Measurements from ENCODE around the gene ERG. TPM values are rescaled to one million over a fixed set of nuclear protein-coding genes. Genes with fewer than 3 reads are reported as not detected.

Gene ERG
- total and polyA plus RNA-seq, 9 of the 15 experiments (the other 6 are each of a cell fraction or from before 2014, with no cell fraction given), result 0.06 TPM; not detected in 8

- TF ChIP-seq, protein P1, sequence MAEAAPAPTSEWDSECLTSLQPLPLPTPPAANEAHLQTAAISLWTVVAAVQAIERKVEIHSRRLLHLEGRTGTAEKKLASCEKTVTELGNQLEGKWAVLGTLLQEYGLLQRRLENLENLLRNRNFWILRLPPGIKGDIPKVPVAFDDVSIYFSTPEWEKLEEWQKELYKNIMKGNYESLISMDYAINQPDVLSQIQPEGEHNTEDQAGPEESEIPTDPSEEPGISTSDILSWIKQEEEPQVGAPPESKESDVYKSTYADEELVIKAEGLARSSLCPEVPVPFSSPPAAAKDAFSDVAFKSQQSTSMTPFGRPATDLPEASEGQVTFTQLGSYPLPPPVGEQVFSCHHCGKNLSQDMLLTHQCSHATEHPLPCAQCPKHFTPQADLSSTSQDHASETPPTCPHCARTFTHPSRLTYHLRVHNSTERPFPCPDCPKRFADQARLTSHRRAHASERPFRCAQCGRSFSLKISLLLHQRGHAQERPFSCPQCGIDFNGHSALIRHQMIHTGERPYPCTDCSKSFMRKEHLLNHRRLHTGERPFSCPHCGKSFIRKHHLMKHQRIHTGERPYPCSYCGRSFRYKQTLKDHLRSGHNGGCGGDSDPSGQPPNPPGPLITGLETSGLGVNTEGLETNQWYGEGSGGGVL (CRISPR knock-in tag; IDR thresholded peaks at IDR 0.05), result no peak
- TF ChIP-seq EP300 (IDR thresholded peaks at IDR 0.05; ENCODE audit: low read length), result peak; percentile 96
- no peak for TF ChIP-seq CCAR2 (IDR thresholded peaks at IDR 0.05; ENCODE audit: low read depth, low read length)
- TF ChIP-seq KAT8 (IDR thresholded peaks at IDR 0.05; ENCODE audit: low read depth), result no peak
- no peak for TF ChIP-seq ZNF316 (IDR thresholded peaks at IDR 0.05)
- peak; percentile 38; the same call in 1 of the 2 replicates for TF ChIP-seq REST (IDR thresholded peaks at IDR 0.05; ENCODE audit: borderline replicate concordance)
- no peak for TF ChIP-seq REST (CRISPR knock-in tag; IDR thresholded peaks at IDR 0.05; ENCODE audit: low read depth)
- peak in 1 of 2 experiments; percentile 64; a peak in 2 of 4 replicates for TF ChIP-seq TBL1XR1 (IDR thresholded peaks at IDR 0.05; ENCODE audit: low read length in 2 of 2)
- peak in 1 of 2 experiments; percentile 26; a peak in 1 of 4 replicates for TF ChIP-seq SRF (CRISPR knock-in tag; IDR thresholded peaks at IDR 0.05)
- TF ChIP-seq SNRNP70 (optimal IDR thresholded peaks at IDR 0.05; ENCODE audit: low read depth, low read length), result no peak
- TF ChIP-seq FOXJ3 (CRISPR knock-in tag; IDR thresholded peaks at IDR 0.05), result no peak
- TF ChIP-seq ARID2 (IDR thresholded peaks at IDR 0.05), result no peak
- no peak for TF ChIP-seq COPS2 (conservative IDR thresholded peaks at IDR 0.05)
- no peak; the same call in 1 of the 2 replicates for TF ChIP-seq ETV5 (CRISPR knock-in tag; IDR thresholded peaks at IDR 0.05; ENCODE audit: low read depth)
- TF ChIP-seq NCOR1 (IDR thresholded peaks at IDR 0.05), result peak; percentile 90
- no peak for TF ChIP-seq ZZZ3 (IDR thresholded peaks at IDR 0.05)
- TF ChIP-seq, protein P2, sequence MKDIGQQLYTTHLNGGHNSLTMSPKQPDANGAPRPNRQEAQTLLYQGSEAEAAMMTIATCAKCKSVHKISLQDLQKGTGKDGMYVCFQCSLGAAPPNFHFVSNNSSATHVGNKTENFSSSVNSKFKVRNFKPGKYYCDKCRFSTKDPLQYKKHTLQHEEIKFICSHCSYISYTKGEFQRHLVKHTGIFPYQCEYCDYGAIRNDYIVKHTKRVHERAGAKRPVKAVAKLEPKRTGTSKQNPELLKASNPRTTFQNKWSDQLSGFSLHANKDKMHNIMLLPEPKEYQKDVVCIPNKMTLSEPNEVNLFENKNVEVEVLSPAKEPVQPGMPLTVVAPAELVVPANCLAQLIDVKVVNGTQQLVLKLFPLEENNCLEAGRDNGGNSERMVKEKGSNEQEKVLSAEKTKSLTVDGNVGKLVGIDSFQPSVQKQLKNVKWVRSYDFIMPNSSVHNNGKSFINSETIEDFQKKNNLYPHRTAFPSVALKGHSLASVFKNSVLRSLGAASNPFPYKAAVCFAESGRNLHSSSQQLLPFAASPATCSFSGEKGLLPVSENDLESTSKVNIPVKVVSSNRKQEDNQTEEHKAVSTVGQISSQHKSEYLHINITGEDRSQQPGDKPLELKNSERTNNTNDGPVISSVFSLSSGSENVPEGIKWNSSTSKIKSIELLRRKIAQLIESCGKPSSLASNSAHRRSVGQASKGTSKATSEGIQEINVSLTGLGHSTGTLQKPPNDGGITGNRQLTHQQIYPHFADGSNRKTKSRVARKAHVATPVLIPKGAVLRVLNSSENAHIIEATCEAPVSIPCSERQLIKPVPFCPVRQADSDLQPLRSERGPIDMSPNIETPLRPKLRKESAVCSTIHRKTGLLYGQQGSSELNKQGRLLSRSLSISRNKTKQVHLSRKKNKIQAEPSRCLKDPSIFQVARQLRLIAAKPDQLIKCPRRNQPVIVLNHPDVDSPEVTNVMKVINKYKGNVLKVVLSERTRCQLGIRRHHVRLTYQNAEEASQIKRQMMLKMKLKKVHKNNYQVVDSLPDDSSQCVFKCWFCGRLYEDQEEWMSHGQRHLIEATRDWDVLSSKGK (CRISPR knock-in tag; IDR thresholded peaks at IDR 0.05), result no peak
- TF ChIP-seq NFIC (IDR thresholded peaks at IDR 0.05), result peak; percentile 68
These were observed 21.9 kb downstream of the ERG start (continued) for GRCh38 chr21:38476385-38476784.
